ENCODE data around the gene TBC1D22A.
A peak's percentile ranks its signal among the peaks of the same experiment; 100 is the strongest.
"Not testable (repeated sequence)": the region's sequence is repeated elsewhere in the genome, so short reads cannot be mapped to it uniquely, and the experiment has no call there.

TBC1D22A gene

DNA sequence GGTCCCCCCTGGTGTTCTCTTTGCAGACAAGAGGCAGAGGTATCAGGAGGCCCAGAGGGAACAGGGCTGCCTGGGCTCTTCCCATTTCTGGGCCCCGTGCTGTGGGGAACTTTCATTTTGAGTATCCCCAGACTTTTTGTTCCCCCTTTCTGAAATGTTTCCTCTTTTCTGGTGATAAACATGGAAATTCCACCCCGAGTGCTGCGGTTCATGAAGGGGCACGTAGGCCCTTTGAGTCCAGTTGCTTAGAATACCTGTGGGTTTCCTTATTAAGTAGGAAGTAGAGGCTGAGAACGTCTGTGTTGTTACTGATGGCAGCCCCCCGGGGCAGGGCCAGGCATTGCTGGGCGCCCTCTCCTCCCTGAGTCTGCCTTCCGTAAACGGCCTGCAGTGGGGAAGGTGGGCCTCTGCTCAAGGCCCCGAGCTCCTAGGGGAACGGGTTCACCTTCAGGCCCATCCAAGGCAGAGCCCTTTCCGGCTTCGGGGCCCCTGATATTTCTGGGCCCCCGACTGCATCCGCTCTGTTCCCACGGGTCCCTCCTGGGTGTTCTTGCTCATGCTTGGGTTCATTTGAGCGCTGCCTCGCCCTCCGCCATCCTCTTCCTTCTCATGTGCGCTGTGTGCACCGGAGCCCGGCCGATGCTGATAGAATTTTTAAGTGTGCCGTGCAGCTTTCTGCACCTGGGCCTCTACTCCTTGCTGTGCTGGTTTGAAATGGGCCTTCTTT, 12.0 kb downstream of the TBC1D22A start:
- no peak for DNase-seq

- no peak for DNase-seq
Observed at GRCh38 chr22:46774980-46775849, 12.8 kb downstream of the TBC1D22A start.

GRCh38 chr22:46775850-46776826, 13.7 kb downstream of the TBC1D22A start:
- DNase-seq: no peak

GRCh38 chr22:46776876-46777608, 14.6 kb downstream of the TBC1D22A start:
- DNase-seq: no peak

DNA sequence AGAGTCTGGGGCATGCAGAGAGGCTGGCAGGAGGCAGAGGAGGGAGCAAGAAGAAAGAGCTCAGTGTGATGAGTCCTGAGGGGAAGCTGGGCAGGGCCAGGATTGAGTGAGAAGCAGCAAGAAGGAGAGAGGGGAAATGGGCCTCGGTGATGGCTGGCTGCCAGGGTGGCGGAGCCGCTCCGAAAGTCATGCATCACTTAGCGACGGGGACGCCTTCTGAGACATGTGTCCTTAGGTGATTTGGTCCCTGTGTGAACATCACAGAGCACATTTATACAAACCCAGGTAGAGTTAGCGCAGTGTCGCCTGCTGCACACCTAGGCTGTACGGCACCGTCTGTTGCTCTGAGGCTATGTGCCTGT, 15.1 kb downstream of the TBC1D22A start:
- DNase-seq: no peak

GRCh38 chr22:46779023-46779422, 16.6 kb downstream of the TBC1D22A start:
- no peak for DNase-seq

GRCh38 chr22:46779651-46780050, 17.2 kb downstream of the TBC1D22A start:
- DNase-seq: no peak

GRCh38 chr22:46780453-46780852, 18.0 kb downstream of the TBC1D22A start:
- no peak for DNase-seq

- no peak for DNase-seq
Observed at GRCh38 chr22:46781291-46781690, 18.8 kb downstream of the TBC1D22A start.

DNA sequence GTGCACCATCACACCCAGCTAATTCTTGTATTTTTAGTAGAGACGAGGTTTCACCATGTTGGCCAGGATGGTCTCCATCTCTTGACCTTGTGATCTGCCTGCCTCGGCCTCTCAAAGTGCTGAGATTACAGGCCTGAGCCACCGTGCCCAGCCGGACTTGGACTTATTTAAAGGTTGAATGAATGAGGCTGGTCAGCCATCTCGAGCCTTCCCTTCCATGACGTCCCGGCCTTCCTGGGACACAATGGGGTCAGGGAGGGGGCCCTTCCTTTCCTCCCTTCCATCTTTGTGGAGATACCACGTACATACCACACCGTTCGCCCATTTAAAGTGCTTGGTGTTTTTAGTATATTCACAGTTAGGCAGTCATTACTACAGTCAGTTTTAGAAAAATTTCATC, 19.8 kb downstream of the TBC1D22A start:
- DNase-seq: not testable (repeated sequence)

DNA sequence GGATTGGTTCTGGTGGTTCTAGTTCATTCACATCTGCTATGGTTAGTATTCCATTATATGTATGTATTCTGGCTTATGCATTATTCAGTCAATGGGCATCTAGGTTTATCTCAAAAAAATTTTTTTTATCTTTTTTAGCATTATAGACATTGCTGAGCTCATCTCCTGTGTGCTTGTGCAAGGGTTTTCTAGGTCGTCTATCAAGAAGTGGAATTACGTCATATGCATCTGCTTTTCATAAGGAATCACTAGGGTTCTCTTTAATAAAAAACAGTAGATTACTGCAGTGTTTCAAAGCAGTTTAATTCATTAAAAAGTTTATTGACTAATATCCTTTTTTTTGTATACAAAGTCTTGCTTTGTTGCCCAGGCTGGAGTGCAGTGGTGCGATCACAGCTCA, 21.3 kb downstream of the TBC1D22A start:
- peak; percentile 45 for DNase-seq

GRCh38 chr22:46788441-46789172, 26.2 kb downstream of the TBC1D22A start:
- DNase-seq: no peak

- DNase-seq: no peak
Observed at GRCh38 chr22:46789992-46790391, 27.5 kb downstream of the TBC1D22A start.

- DNase-seq: peak; percentile 48
Observed at GRCh38 chr22:46791201-46791731, 28.8 kb downstream of the TBC1D22A start.

- DNase-seq: no peak
Observed at GRCh38 chr22:46792061-46792796, 29.8 kb downstream of the TBC1D22A start.

DNA sequence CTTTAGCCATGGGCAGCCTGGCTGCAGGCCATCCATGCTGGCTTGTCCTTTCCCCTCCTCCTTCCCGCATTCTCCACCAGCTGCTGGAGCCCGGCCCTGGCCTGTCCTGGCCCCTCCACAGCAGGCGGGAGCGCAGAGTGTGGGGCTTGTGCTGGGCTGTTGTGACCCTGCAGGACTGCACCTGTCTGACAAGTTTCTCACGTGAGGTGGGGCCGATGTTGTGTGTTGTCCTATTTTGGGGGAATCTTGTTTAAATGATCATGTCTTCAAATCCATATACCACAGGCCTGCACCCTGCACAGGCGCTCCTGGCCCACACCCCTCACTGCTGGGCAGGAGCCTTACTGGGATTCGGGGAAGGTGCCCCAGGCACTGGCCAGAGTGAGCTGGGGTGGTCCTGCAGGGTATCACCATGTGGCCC, 30.4 kb downstream of the TBC1D22A start:
- DNase-seq: no peak

- DNase-seq: no peak
Observed at GRCh38 chr22:46793497-46793896, 31.0 kb downstream of the TBC1D22A start.

- no peak for DNase-seq
Observed at GRCh38 chr22:46794067-46794466, 31.6 kb downstream of the TBC1D22A start.

DNA sequence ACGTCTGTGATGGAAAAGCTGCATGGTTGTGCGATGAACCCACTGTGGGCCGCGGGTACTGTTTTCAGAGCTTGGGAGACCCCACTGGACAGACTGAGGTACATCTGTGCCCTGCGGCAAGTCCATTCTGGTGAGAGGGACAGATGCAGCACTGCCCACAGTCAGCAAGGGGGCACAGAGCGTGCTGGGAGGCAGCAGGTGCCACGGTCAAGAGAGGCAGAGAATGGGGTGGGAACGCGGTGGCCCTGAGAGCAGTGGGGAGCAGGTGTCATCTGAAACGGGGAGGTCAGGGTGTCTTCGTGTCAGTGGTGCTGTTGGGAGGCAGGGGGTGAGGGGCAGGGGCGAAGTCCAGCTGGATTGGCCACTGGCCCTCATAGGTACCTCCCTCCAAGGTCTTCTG, 32.0 kb downstream of the TBC1D22A start:
- DNase-seq: no peak

GRCh38 chr22:46795140-46795539, 32.7 kb downstream of the TBC1D22A start:
- DNase-seq: no peak
